Ectodermal cell (in vitro differentiated cells): ENCODE results near the gene RLN3.
"Not testable (repeated sequence)": the region's sequence is repeated elsewhere in the genome, so short reads cannot be mapped to it uniquely, and the experiment has no call there.

Experiments
- H3K27ac ChIP-seq: 2 replicates; pipeline ENCODE4 v1.7.0; 2013; ENCODE audit warnings: mild to moderate bottlenecking, low read depth, low read length; ENCODE audit not compliant: insufficient read depth, poor library complexity, severe bottlenecking
- H3K27me3 ChIP-seq: 2 replicates; pipeline ENCODE4 v1.7.0; 2013; ENCODE audit warnings: mild to moderate bottlenecking, low read length; ENCODE audit not compliant: insufficient read depth, control insufficient read depth, poor library complexity, severe bottlenecking
- H3K36me3 ChIP-seq: one replicate; pipeline ENCODE4 v1.7.0; 2013; ENCODE audit warnings: low read length; ENCODE audit not compliant: control insufficient read depth, insufficient read depth
- H3K4me1 ChIP-seq: one replicate; pipeline ENCODE4 v1.7.0; 2013; ENCODE audit warnings: low read length; ENCODE audit not compliant: control insufficient read depth, insufficient read depth
- H3K4me3 ChIP-seq: 2 replicates; pipeline ENCODE4 v1.7.0; 2013; ENCODE audit warnings: low read depth, low read length, control low read depth; ENCODE audit not compliant: insufficient read depth
- H3K9me3 ChIP-seq: 2 replicates; pipeline ENCODE4 v1.7.0; 2013; ENCODE audit warnings: mild to moderate bottlenecking, low read length, moderate library complexity; ENCODE audit not compliant: control insufficient read depth
- WGBS, 2 experiments: methylation state at CpG; one replicate each; pipeline ENCODE4 v1.1.7; 2013; ENCODE audit warnings: missing lambda C conversion rate in 2 of 2; 5-methylcytosine and 5-hydroxymethylcytosine counted together

Gene RLN3

GRCh38 chr19:14022469-14022868, 5.5 kb upstream of the RLN3 start:
- no peak overlapping the region for H3K4me3 ChIP-seq
- 82 to 91% methylated on average over 4 of the region's 4 CpGs for WGBS, 2 experiments
- H3K36me3 ChIP-seq: no peaks in the 10 kb centered on the region
- no peak overlapping the region for H3K27ac ChIP-seq
- H3K9me3 ChIP-seq: no peaks in the 10 kb centered on the region
- no peaks in the 10 kb centered on the region for H3K27me3 ChIP-seq
- H3K4me1 ChIP-seq: no peaks in the 10 kb centered on the region

- no peaks in the 10 kb centered on the region for H3K4me1 ChIP-seq
Measured at GRCh38 chr19:14023404-14024235, 4.3 kb upstream of the RLN3 start.

GRCh38 chr19:14026652-14027192, 1.2 kb upstream of the RLN3 start:
- not testable (repeated sequence) for H3K36me3 ChIP-seq, H3K9me3 ChIP-seq, H3K4me3 ChIP-seq, H3K4me1 ChIP-seq, H3K27ac ChIP-seq
- H3K27me3 ChIP-seq: peaks cover 14% of the 10 kb centered on the region
- 88 to 91% methylated on average over 4 to 5 of the region's 5 CpGs for WGBS, 2 experiments

More at GRCh38 chr19:14023404-14024235, 4.3 kb upstream of the RLN3 start:
- no peak overlapping the region for H3K4me3 ChIP-seq
- no peaks in the 10 kb centered on the region for H3K9me3 ChIP-seq
- H3K36me3 ChIP-seq: no peaks in the 10 kb centered on the region
- no peaks in the 10 kb centered on the region for H3K27me3 ChIP-seq
- H3K27ac ChIP-seq: no peak overlapping the region
- 62 to 66% methylated on average over 9 of the region's 9 CpGs for WGBS, 2 experiments

- Histone ChIP-seq H3K4me1 (no peaks in the 10 kb centered on the region), H3K4me3 (no peak overlapping the region), H3K27ac (no peak overlapping the region), H3K27me3 (peaks cover 22% of the 10 kb centered on the region), H3K36me3 (no peaks in the 10 kb centered on the region), H3K9me3 (no peaks in the 10 kb centered on the region)
- 91 to 92% methylated on average over 4 of the region's 4 CpGs for WGBS, 2 experiments
Measured at GRCh38 chr19:14028901-14029300, 953 bp downstream of the RLN3 start.

- 23 to 28% methylated on average over 19 to 20 of the region's 20 CpGs for WGBS, 2 experiments
- H3K9me3 ChIP-seq: no peaks in the 10 kb centered on the region
- H3K27ac ChIP-seq: no peak overlapping the region
- peak overlapping the region; percentile 65 for H3K4me3 ChIP-seq
- no peaks in the 10 kb centered on the region for H3K36me3 ChIP-seq
- no peaks in the 10 kb centered on the region for H3K4me1 ChIP-seq
- H3K27me3 ChIP-seq: peaks cover 22% of the 10 kb centered on the region
Measured at GRCh38 chr19:14030997-14031718, 3.2 kb downstream of the RLN3 start.

- WGBS, 2 experiments: 1% methylated on average over 63 of the region's 63 CpGs
- H3K27me3 ChIP-seq: peaks cover 22% of the 10 kb centered on the region
- H3K4me3 ChIP-seq: peak within 1 kb of the TSS; percentile 65
- H3K36me3 ChIP-seq: no peaks in the 10 kb centered on the region
- H3K9me3 ChIP-seq: no peaks in the 10 kb centered on the region
- no peaks in the 10 kb centered on the region for H3K4me1 ChIP-seq
- H3K27ac ChIP-seq: no peak within 1 kb of the TSS
Measured at GRCh38 chr19:14031719-14032480, 4.0 kb downstream of the RLN3 start, which contains the start of gene IL27RA. Gene IL27RA (plus strand): TSS chr19:14031762. CDS start chr19:14031873, 111 bp downstream.

GRCh38 chr19:14033946-14034345, 6.0 kb downstream of the RLN3 start:
- H3K27ac ChIP-seq: no peak overlapping the region
- no peaks in the 10 kb centered on the region for H3K9me3 ChIP-seq
- WGBS, 2 experiments: 97 to 100% methylated on average over 1 to 2 of the region's 2 CpGs
- no peaks in the 10 kb centered on the region for H3K4me1 ChIP-seq
- H3K36me3 ChIP-seq: no peaks in the 10 kb centered on the region
- peaks cover 22% of the 10 kb centered on the region for H3K27me3 ChIP-seq
- H3K4me3 ChIP-seq: no peak overlapping the region

GRCh38 chr19:14035159-14035558, 7.2 kb downstream of the RLN3 start:
- not testable (repeated sequence) for H3K27ac ChIP-seq, H3K36me3 ChIP-seq, H3K4me1 ChIP-seq, H3K9me3 ChIP-seq, H3K4me3 ChIP-seq
- peaks cover 22% of the 10 kb centered on the region for H3K27me3 ChIP-seq
- WGBS, 2 experiments: 91 to 94% methylated on average over 12 of the region's 12 CpGs

- no peaks in the 10 kb centered on the region for H3K36me3 ChIP-seq
- H3K27ac ChIP-seq: no peak overlapping the region
- H3K4me1 ChIP-seq: no peaks in the 10 kb centered on the region
- no peak overlapping the region for H3K4me3 ChIP-seq
- peaks cover 18% of the 10 kb centered on the region for H3K27me3 ChIP-seq
- 91% methylated on average over 7 of the region's 7 CpGs for WGBS, 2 experiments
- no peaks in the 10 kb centered on the region for H3K9me3 ChIP-seq
Measured at GRCh38 chr19:14035706-14036105, 7.8 kb downstream of the RLN3 start.
